ENCODE data around the gene PRKCE. TPM values are rescaled to one million over a fixed set of nuclear protein-coding genes. Genes with fewer than 3 reads are reported as not detected.

PRKCE gene
- 10.1 to 13.1 TPM (median 10.4 TPM) in 5 replicates for total RNA-seq (2022; extraction: Qiagen RNA extraction; ENCODE audit: low read depth)

GRCh38 chr2:45651415-45652089, at the start of gene PRKCE:
Gene PRKCE (plus strand): TSS chr2:45651675.

GRCh38 chr2:45611020-45611859, 40.2 kb upstream of the PRKCE start, which contains the start of gene SRBD1:
Gene SRBD1 (minus strand): TSS chr2:45611267. CDS start chr2:45605441, 5,826 bp downstream.

Other genes with a start within 250 kb of the PRKCE start
- gene SRBD1, start 40.4 kb upstream of the PRKCE start, total RNA-seq (2022; extraction: Qiagen RNA extraction; ENCODE audit: low read depth): 8.0 to 10.0 TPM (median 9.2 TPM) in 5 replicates